NK-92 treated with Interleukin-12 subunit alpha and Interleukin-12 subunit beta, amount 100 ng/mL, for 24 hours (cell line): ENCODE measurements around the gene SEH1L.
"Not testable (repeated sequence)": the region's sequence is repeated elsewhere in the genome, so short reads cannot be mapped to it uniquely, and the experiment has no call there.

Experiments
- DNase-seq: peaks from one replicate; lab custom pipeline; 2025; lab: John Stamatoyannopoulos, UW

Gene SEH1L

DNA sequence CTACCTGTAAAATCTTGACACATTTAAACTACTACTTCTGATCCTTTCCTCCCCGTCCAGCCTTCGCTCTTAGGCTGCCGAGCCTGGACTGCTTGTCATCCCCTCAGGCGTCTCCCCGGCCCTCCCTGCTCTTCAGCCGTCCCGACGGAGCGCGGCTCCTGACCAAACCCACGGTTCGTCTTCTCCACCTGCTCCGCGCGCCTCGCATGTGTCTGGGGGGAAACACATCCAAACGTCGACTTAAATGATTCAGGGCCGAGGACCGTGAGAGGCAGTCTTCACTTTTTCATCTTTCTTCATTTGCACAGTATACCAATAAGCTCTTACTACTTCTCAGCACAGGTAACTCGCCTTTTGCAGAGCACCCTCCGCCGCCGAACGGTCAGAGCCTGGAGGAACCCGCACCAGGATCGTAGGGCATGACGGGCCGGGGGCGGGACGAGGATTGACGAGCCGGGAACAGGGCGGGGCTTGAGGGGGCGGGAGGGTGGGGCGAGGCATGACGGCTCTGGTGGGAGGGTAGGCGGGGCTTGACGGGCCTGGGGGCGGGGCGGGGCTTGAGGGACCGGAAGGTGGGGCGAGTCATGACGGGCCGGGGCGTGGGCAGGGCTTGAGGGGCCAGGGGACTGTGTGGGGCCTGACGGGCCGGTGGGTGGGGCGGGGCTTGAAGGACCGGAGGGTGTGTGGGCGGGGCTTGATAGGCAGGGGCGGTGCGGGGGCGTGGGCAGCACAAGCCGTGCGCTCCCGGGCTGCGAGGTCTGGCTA, at the start of gene SEH1L:
Gene SEH1L (plus strand): TSS at position 727 of the 765 bp plus-strand sequence. CDS start 111 bp downstream, outside the sequence.
- DNase-seq, result peak; percentile 95

DNA sequence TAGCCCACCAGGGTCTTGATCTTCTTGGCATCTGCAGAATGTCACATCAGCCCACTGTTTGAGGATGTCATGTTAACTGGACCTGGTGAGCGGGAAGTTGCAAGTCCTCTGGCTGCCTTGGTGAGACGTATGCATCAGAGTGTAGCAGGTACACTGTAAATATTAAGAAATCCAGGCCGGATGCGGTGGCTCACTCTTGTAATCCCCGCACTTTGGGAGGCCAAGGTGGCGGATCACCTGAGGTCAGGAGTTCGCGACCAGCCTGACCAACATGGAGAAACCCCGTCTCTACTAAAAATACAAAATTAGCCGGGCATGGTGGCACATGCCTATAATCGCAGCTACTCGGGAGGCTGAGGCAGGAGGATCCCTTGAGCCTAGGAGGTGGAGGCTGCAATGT, 46.6 kb upstream of the SEH1L start:
- DNase-seq, result not testable (repeated sequence)

DNA sequence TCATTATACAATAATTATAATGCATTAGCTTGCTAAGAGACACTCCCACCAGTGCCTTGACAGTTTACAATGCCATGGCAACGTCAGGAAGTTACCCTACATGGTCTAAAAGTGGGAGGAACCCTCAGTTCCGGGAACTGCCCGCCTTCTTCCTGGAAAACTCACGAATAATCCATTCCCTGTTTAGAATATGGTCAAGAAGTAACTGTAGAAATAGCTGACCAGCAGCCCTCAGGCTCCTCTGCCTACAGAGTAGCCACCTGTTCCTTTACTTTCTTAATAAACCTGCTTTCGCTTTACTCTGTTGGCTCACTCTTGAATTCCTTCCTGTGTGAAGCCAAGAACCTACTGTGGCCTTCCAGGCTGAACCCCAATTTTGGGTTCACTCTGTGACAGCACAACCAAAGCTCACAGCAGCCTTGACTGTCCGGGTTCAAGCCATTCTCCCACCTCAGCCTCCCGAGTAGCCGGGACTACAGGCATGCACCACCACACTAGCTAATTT, 43.7 kb upstream of the SEH1L start:
- no peak for DNase-seq

DNA sequence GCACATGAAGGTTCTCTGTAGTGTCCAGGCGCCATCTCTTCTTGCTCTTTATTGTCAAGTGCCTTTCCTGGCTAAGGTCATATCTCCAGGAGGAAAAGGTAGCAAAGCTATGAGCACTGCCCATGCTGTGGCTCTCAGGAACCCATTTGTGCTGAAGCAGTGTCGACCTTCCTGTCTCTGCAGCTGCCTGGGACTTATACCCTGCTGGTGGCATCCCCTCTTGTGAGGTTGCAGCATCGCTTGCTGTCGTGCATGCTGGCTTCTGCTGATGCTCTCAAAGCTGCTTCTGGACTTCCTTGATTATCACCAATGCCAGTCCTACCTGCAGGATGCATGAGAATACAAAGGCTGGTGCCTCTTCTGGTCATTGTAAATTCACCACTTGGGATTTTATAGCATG, 41.7 kb upstream of the SEH1L start:
- no peak for DNase-seq

DNA sequence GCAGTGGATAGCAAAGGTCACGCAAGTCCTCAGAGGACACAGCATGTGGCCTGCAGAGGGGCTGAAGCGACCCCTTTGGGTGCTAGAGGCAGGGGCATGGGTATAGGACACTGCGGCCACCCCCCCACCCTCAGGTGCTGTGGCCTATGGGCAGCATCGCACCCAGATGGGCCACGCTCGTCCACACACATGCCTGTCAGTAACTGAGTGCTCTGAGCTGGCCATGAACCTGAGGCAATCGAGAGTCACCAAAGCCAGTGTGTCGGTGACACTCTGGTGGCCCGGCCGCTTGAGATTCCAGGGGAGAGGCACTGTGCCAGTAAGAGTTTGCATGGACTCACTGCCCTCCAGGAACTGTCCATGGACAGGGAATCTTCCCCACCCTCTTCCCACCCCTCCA, 41.0 kb upstream of the SEH1L start:
- DNase-seq, result no peak

DNA sequence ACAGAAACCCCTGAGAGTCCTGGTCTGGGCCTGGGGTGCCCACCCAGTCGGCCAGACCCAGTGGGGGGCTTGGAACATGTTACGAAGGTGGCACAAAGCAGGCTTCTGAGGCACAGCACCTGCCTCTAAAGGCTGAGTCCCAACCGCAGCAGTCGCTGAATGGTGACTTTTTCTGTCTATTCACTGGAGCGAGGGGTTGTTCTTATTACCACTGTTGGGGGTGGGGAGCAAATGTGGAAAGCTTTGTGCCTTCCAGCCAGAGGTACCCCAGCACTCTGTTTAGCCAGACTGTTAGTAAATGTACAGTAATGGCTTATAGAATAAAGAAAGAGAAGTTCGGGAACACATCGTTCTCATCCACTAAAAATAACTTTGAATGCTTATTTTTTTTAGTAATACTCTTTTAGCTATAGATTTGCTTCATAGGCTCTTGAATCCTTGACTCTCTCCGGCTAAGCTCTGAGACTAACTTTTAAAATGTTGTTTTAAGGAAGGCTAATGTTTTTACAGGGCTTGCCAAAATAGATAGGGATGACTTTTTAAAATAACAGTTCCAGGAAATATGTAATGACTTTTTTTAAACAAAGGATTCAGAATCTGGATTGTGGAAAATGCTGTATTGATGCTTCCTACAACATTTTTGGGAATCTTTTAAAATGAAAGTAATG, 40.4 kb upstream of the SEH1L start:
- DNase-seq, result no peak

DNA sequence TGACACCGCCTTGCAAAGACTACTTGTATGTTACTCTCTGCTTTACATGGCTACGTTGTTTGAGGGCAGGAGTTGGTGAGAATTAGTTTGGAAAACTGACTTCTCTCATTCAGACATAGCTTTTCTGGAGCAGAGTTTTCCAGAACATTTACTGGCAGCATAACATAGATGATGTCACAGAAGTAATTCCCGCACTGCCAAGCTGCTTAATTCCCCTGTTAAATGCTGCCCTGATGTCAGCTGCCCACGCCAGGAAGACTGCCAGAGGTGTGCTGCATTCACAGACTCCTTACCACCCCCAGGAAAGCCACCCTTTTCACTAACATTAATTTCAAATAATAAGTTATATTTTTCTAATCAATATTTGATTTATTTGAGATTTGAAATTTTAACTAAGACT, 39.1 kb upstream of the SEH1L start:
- DNase-seq, result no peak

DNA sequence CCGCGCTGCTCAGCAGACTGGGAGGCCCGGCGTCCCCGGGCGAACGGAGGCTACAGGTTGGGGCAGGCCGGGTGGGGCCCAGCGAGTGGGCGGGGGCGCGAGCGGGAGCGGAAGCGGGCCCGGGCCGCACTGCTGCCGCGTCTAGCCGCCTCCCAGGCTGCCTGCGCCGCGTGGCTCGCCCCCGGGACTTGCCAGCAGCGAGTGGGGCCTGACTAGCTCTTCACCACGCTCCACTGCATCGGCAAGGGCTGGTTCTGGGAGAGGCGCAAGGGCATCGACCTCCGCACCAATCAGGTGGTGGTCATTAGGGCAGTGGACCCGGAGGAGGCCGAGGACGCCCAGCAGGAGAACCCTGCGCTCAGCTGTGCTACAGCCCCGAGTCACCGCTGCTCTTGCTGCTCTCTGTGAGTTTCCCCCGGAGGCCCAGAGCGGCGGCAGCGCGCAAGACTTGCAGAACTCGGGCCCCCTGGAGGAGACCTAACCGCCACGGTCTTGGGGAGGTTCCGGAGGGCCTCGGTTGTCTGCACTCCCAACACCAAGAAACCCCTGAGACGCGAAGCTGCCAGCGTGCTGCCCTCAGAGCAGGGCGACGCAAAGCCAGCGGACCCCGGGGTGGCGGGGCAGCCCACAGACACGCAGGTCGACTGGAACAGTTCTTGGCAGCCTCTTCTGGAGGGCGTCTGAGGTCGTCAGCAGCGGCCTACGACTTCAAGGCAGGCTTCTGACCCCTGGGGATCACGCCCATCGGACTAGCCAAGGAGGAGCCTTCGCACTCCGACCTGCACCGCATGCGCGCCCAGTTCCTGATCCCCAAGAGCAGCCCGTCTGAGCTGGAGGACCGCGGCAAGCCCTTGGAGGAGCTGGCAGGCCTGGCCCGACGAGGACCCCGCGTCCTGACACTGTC, 36.5 kb upstream of the SEH1L start:
- DNase-seq, result no peak

- DNase-seq, result no peak
Observed at GRCh38 chr18:12911929-12912703, 35.7 kb upstream of the SEH1L start.

DNA sequence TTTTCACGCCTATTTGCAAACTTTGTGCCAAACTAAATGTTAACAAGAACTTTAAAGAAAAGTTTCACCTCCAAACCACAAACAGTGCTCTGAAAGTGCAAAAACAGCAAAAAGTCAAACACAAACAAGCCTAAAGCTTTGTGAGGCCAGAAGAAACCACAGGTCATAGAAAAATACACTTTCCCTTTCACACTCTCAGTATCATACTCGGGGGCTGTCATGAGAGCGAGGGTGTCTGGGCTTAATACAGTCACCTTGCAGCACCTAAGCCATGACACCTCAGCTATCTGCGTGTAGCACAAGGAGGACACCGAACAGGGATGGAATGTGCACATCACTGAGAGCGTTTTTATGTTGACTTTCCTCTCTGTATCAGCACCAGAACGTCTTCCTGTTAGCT, 26.6 kb upstream of the SEH1L start:
- DNase-seq, result peak; percentile 15

GRCh38 chr18:12922266-12922665, 25.5 kb upstream of the SEH1L start:
- DNase-seq, result no peak

GRCh38 chr18:12924616-12925015, 23.2 kb upstream of the SEH1L start:
- no peak for DNase-seq

DNA sequence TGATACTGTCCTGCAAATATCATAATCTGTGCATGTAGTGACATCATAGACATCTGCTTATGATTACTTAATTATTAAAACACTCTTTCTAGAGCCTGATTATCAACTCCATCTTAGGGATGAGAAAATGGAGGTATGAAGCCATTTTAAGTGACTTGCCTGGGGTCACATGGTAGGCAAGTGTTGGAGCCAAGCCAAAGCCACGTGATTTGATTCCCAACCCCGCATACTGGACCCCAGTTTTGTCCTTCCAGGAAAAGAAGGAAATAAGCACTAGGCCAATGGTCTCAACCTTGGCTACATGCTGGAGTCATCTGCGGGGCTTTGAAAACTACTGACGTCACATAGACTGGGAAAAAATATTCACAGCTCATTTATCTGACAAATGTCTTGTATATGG, 19.6 kb upstream of the SEH1L start:
- DNase-seq, result no peak

GRCh38 chr18:12928641-12929040, 19.2 kb upstream of the SEH1L start:
- no peak for DNase-seq

GRCh38 chr18:12929477-12930083, 18.2 kb upstream of the SEH1L start:
- no peak for DNase-seq

DNA sequence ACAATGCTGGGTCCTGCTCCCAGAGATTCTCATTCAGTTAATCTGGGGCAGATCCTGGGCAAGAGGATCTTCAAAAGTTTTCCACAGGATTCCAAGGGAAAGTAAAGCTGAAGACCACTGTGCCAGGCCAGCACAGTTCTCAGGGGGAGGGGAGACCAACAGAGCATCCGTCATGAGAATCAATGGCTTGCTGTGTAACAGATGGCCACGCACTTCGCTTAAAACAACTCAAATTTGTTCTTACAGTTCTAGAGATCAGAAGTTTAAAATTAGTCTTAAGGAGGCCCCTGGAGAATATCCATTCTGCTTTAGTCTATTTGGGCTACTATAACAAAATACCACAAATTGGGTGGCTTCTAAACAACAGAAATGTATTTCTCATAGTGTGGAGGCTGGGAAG, 17.4 kb upstream of the SEH1L start:
- no peak for DNase-seq

GRCh38 chr18:12930908-12931307, 16.9 kb upstream of the SEH1L start:
- no peak for DNase-seq

GRCh38 chr18:12933327-12933726, 14.5 kb upstream of the SEH1L start:
- DNase-seq, result no peak

DNA sequence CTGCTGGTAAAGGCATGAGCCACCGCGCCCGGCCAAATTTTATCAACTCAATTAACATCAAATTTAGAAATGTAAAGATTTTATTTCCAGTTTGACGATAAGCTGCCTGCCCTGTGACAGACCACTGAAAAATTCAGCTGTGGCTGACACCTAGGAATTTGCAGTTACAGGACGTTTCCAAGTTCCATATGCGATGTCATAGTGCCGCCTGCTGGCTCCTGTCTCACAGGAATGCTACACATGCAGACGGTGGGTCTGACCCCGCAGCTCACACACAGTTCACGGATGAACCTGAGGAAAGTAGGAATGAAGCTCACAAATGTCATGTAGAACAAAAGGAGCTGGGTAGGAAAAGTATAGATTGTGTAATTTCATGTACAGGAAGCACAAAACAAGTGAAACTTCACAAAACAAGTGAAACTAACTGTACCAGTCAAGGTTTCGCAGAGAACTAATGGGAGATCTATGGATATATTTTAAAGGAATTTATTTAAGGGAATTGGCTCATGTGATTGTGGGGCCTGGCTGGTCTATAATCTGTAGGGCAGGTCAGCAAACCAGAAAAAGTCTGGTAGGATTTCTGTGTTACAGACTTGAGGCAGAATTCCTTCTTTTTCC, 13.2 kb upstream of the SEH1L start:
- peak; percentile 25 for DNase-seq

DNA sequence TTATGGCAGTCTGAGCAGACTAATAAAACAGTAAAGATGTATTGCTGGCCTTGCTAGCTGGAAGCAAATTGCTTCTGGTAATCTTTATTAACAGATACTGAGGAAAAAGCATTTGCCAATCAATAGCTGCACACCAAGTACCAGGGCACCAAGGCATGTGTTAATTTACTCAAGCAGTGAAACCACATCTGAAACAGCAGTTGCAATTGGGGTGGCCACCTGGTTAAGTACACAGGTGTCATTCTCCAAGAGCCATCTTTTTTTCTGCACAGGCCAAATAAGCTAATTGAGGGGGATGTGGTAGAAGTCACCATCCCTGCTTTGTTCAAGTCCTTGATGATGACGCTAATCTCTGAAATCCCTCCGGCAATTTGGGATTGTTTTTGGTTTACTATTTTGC, 8.6 kb upstream of the SEH1L start:
- DNase-seq, result no peak

- DNase-seq, result peak; percentile 16
Observed at GRCh38 chr18:12943215-12943614, 4.6 kb upstream of the SEH1L start.
